ENCODE data around the gene AIG1.

DNA sequence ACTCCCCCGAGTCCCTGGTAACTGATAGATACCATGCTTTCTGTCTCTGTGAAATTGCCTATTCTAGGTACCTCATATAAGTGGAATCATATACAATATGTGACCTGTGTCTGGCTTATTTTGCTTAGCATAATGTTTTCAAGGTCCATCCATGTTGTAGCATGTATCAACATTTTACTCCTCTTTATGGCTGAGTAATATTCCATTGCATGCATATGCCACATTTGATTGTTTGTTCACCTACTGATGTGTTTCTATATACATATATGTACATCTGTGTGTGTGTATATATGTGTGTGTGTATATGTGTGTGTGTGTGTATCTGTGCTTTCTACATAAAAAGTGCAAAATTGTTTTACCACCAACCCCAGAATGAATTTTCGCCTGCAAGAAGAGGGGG, 270.7 kb downstream of the AIG1 start:
- TF ChIP-seq, protein P1, sequence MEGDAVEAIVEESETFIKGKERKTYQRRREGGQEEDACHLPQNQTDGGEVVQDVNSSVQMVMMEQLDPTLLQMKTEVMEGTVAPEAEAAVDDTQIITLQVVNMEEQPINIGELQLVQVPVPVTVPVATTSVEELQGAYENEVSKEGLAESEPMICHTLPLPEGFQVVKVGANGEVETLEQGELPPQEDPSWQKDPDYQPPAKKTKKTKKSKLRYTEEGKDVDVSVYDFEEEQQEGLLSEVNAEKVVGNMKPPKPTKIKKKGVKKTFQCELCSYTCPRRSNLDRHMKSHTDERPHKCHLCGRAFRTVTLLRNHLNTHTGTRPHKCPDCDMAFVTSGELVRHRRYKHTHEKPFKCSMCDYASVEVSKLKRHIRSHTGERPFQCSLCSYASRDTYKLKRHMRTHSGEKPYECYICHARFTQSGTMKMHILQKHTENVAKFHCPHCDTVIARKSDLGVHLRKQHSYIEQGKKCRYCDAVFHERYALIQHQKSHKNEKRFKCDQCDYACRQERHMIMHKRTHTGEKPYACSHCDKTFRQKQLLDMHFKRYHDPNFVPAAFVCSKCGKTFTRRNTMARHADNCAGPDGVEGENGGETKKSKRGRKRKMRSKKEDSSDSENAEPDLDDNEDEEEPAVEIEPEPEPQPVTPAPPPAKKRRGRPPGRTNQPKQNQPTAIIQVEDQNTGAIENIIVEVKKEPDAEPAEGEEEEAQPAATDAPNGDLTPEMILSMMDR (IDR thresholded peaks at IDR 0.05): no peak
- TF ChIP-seq POLR2A (IDR thresholded peaks at IDR 0.05) (no peak), POLR2AphosphoS5 (IDR thresholded peaks at IDR 0.05) (no peak)
